Sigmoid colon (tissue), 7 donors: ENCODE results near the gene ATP5ME. TPM values are rescaled to one million over a fixed set of nuclear protein-coding genes. Genes with fewer than 3 reads are reported as not detected.

ENCODE experiments used
- DNase-seq: peaks from one replicate; pipeline ENCODE4 v3.0.0-alpha.2; 2019
- H3K27ac ChIP-seq, 4 donors: fragments of 200-600 bp; sonication (generic); one replicate each; pipeline ENCODE4 v1.5.1; 2016 to 2019; ENCODE audit warnings: mild to moderate bottlenecking in 1 of 4
- H3K27me3 ChIP-seq, 3 donors: fragments of 200-600 bp; sonication (generic); one replicate each; pipeline ENCODE4 v1.5.1; 2019; ENCODE audit warnings: mild to moderate bottlenecking in 1 of 3
- H3K36me3 ChIP-seq, 4 donors: fragments of 200-600 bp; sonication (generic); one replicate each; pipeline ENCODE4 v1.5.1; 2016 to 2019
- H3K4me1 ChIP-seq, 4 donors: fragments of 200-600 bp; sonication (generic); one replicate each; pipeline ENCODE4 v1.5.1; 2017 to 2019
- H3K4me3 ChIP-seq, 4 donors: fragments of 200-600 bp; sonication (generic); one replicate each; pipeline ENCODE4 v1.5.1; 2017 to 2019; ENCODE audit warnings: mild to moderate bottlenecking in 2 of 4, moderate library complexity in 1 of 4
- H3K9me3 ChIP-seq, 4 donors: fragments of 200-600 bp in 3 of 4; sonication (generic) in 3 of 4; one replicate each; pipeline versions ENCODE4 v1.5.1 to v1.6.1; 2013 to 2019
- EP300 ChIP-seq, 4 donors: sonication (generic); formaldehyde crosslinking; IDR thresholded peaks; one replicate each; pipeline ENCODE4 v1.6.1; 2017; ENCODE audit warnings: antibody characterized with exemption in 4 of 4
- POLR2A ChIP-seq, 2 donors: fragments of 450-650 bp; IDR thresholded peaks; one replicate each; pipeline ENCODE4 v1.6.1; 2016; ENCODE audit warnings: antibody characterized with exemption in 2 of 2, mild to moderate bottlenecking in 2 of 2, moderate library complexity in 2 of 2
- POLR2AphosphoS5 ChIP-seq, 4 donors: sonication (generic); formaldehyde crosslinking; IDR thresholded peaks; one replicate each; pipeline ENCODE4 v1.6.1; 2017; ENCODE audit warnings: antibody characterized with exemption in 4 of 4
- WGBS, 2 donors: extraction: QIAGEN DNeasy Blood & Tissue Kit; methylation state at CpG; one replicate each; pipeline ENCODE4 v1.1.7; 2013; 5-methylcytosine and 5-hydroxymethylcytosine counted together
- intact Hi-C: fragments of 100-400 bp; cut with DNase I; formaldehyde crosslinking; loops from one replicate; pipeline ENCODE4 v1.15.1; 2023
- polyA plus RNA-seq, 3 donors: library from polyadenylated mRNA; stranded (reverse); fragments of 200-250 nt; gene quantifications; one replicate each; pipeline ENCODE4 v1.2.3, GENCODE V29; 2013
- total RNA-seq, 4 donors: library from RNA; depleted of rRNA; stranded (reverse); fragments of >200 nt; gene quantifications; one replicate each; pipeline ENCODE4 v1.1.0, GENCODE V29; 2016
- TF ChIP-seq, protein P1 (sequence below), 4 experiments: fragments of 450-650 bp in 3 of 4; fragments of 200-600 bp in 1 of 4; IDR thresholded peaks; one replicate each; pipeline ENCODE4 v1.5.1; 2016 to 2019; ENCODE audit warnings: antibody characterized with exemption in 4 of 4, mild to moderate bottlenecking in 3 of 4, moderate library complexity in 2 of 4
- donor health status: healthy with polysubstance abuse.
- donor health status: Bipolar disorder and iron deficiency.
- donor health status: healthy.

ATP5ME gene
- total and polyA plus RNA-seq, 7 donors: 104 to 1,302 (median 244) TPM

DNA sequence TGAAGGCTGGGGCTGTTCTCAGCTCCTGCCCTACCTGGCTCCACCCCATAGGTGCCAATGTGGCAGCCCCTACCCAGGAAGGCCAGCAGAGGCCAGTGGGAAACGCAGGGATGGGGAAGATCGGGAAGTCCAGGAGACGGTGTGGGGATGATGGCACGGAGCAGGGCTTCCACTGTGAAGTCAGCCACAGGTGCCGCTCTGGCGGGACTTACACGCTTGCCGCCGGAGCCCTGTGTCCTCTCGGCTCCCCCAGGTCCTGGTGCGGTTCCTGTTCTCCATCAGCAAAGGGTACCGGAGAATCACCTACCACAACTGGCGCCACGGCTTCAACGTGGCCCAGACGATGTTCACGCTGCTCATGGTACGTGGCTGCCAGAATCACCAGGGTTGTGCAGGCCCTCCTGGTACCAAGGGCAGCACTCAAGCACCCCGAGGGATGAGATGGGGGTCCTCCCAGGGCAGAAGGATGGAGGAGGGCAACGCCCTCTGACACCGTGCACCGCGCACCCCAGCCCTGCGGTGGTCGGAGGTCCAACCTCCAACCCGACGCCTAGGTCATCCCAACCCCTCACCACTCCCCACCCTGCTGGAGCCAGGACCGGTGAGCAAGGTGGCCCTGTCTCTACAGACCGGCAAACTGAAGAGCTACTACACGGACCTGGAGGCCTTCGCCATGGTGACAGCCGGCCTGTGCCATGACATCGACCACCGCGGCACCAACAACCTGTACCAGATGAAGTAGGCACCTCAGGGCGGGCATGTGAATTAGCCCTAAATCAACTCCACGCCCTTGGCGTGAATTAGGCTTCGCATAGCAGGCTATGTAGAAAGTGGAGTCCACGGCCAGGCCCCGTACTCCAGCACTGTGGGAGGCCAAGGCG lies 12.0 kb downstream of the ATP5ME start:
- peak; percentile 65 for DNase-seq
- Histone ChIP-seq H3K4me3 (no peak overlapping the region), H3K27ac (no peak overlapping the region), H3K27me3 (peaks cover 0 to 26% (median 22%) of the 10 kb centered on the region in 3 donors), H3K9me3 (no peaks in the 10 kb centered on the region), H3K36me3 (no peaks in the 10 kb centered on the region), H3K4me1 (peaks cover 0 to 14% (median 13%) of the 10 kb centered on the region in 4 donors)
- intact Hi-C loops: no loop called here
- TF ChIP-seq POLR2AphosphoS5 (IDR thresholded peaks at IDR 0.05) (no peak), POLR2A (IDR thresholded peaks at IDR 0.05) (no peak), EP300 (IDR thresholded peaks at IDR 0.05) (no peak)
- TF ChIP-seq, protein P1, sequence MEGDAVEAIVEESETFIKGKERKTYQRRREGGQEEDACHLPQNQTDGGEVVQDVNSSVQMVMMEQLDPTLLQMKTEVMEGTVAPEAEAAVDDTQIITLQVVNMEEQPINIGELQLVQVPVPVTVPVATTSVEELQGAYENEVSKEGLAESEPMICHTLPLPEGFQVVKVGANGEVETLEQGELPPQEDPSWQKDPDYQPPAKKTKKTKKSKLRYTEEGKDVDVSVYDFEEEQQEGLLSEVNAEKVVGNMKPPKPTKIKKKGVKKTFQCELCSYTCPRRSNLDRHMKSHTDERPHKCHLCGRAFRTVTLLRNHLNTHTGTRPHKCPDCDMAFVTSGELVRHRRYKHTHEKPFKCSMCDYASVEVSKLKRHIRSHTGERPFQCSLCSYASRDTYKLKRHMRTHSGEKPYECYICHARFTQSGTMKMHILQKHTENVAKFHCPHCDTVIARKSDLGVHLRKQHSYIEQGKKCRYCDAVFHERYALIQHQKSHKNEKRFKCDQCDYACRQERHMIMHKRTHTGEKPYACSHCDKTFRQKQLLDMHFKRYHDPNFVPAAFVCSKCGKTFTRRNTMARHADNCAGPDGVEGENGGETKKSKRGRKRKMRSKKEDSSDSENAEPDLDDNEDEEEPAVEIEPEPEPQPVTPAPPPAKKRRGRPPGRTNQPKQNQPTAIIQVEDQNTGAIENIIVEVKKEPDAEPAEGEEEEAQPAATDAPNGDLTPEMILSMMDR (IDR thresholded peaks at IDR 0.05): no peak
- 96 to 97% methylated on average over 42 of the region's 42 CpGs for WGBS, 2 donors

DNA sequence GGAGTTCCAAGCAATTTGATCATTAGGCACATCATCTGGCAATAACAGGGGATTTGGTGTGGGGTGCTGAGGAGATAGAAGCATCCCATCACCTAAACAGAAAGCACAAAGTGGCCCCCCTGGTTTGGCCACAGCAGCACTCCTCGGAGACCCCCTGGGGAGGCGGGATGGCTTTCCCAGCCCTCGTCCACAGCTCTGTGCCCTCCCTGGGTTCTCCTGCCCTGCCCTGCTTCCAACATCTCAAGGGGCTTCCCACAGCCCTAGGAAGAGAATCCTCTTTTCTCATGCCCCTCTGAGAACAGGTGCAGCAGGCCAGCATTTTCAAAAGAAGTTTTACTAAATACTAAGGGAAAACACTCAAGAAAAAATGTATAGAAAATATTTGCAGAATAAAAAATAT lies 12.8 kb downstream of the ATP5ME start:
- WGBS, 2 donors: 86 to 96% methylated on average over 3 of the region's 3 CpGs

DNA sequence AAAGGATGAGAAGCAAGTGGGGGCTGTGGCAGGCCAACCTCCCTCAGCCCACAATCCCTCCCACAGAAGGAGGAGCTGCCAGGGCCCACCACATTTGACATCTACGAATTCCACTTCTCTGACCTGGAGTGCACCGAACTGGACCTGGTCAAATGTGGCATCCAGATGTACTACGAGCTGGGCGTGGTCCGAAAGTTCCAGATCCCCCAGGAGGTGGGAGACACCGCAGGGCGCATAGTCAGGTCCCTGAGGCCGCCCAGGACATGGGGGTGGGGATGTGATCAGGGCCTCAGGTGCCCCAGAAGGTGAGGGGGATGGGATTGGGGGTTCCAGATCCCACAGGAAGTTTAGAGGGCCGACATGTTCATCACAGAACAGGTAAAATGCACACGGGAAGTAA lies 13.7 kb downstream of the ATP5ME start:
- no peaks in the 10 kb centered on the region for H3K36me3 ChIP-seq
- no peak overlapping the region for H3K4me3 ChIP-seq
- WGBS, 2 donors: 90 to 94% methylated on average over 10 of the region's 10 CpGs
- peak; percentile 55 for DNase-seq
- no peak overlapping the region for H3K27ac ChIP-seq
- intact Hi-C loops: no loop called here
- H3K9me3 ChIP-seq: no peaks in the 10 kb centered on the region
- peaks cover 0 to 35% (median 22%) of the 10 kb centered on the region in 3 donors for H3K27me3 ChIP-seq
- TF ChIP-seq POLR2AphosphoS5 (IDR thresholded peaks at IDR 0.05): no peak
- no peak for TF ChIP-seq POLR2A (IDR thresholded peaks at IDR 0.05)
- TF ChIP-seq, protein P1 (IDR thresholded peaks at IDR 0.05): no peak
- TF ChIP-seq EP300 (IDR thresholded peaks at IDR 0.05): no peak
- peaks cover 0 to 14% (median 13%) of the 10 kb centered on the region in 4 donors for H3K4me1 ChIP-seq

More for the DNA sequence above, 12.8 kb downstream of the ATP5ME start:
- no peak overlapping the region for H3K27ac ChIP-seq
- H3K36me3 ChIP-seq: no peaks in the 10 kb centered on the region
- H3K27me3 ChIP-seq: peaks cover 0 to 35% (median 22%) of the 10 kb centered on the region in 3 donors
- peak; percentile 32 for DNase-seq
- peaks cover 0 to 14% (median 13%) of the 10 kb centered on the region in 4 donors for H3K4me1 ChIP-seq
- intact Hi-C loops: no loop called here
- TF ChIP-seq, protein P1 (IDR thresholded peaks at IDR 0.05): no peak
- TF ChIP-seq EP300 (IDR thresholded peaks at IDR 0.05): no peak
- no peak for TF ChIP-seq POLR2A (IDR thresholded peaks at IDR 0.05)
- TF ChIP-seq POLR2AphosphoS5 (IDR thresholded peaks at IDR 0.05): no peak
- H3K9me3 ChIP-seq: no peaks in the 10 kb centered on the region
- no peak overlapping the region for H3K4me3 ChIP-seq

DNA sequence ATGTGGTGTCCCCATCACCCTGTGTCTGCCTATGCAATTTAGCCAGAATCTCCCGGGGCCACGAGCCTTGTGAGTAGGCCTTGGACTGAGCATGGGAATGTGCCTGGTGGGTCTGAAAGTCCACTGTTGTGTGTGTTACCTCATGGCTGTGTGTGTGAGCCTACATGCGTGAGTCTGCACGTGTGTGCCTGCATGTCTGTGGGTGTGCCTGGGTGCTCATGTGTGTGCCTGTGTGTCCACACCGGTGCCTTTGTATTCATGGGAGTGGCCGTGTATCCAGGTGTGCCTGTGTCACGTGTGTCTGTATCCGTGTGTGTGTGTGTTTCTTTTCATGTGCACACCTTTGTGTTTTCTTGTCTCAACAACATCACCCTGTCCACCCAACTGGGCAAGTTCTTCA lies 14.2 kb downstream of the ATP5ME start:
- Histone ChIP-seq H3K27ac (no peak overlapping the region), H3K36me3 (no peaks in the 10 kb centered on the region), H3K27me3 (peaks cover 0 to 34% (median 22%) of the 10 kb centered on the region in 3 donors), H3K4me3 (no peak overlapping the region), H3K9me3 (no peaks in the 10 kb centered on the region), H3K4me1 (peaks cover 0 to 14% (median 13%) of the 10 kb centered on the region in 4 donors)
- intact Hi-C loops: no loop called here
- DNase-seq: peak; percentile 25
- 77 to 94% methylated on average over 8 of the region's 8 CpGs for WGBS, 2 donors
- no peak for TF ChIP-seq POLR2AphosphoS5 (IDR thresholded peaks at IDR 0.05)
- TF ChIP-seq EP300 (IDR thresholded peaks at IDR 0.05): no peak
- no peak for TF ChIP-seq POLR2A (IDR thresholded peaks at IDR 0.05)
- TF ChIP-seq, protein P1 (IDR thresholded peaks at IDR 0.05): no peak
